Ishikawa (cell line): Measurements from ENCODE around the gene A4GALT.

Experiments
- CEBPB ChIP-seq: IDR thresholded peaks from 2 replicates; pipeline ENCODE4 v1.6.1; 2012
- EP300 ChIP-seq: IDR thresholded peaks from 2 replicates; pipeline ENCODE4 v1.6.1; 2012; ENCODE audit warnings: borderline replicate concordance
- TAF1 ChIP-seq: IDR thresholded peaks from 2 replicates; pipeline ENCODE4 v1.6.1; 2012; ENCODE audit warnings: low read depth, mild to moderate bottlenecking
- TF ChIP-seq, protein P1 (sequence below): IDR thresholded peaks from 2 replicates; pipeline ENCODE4 v1.6.1; 2012; ENCODE audit warnings: low read depth, mild to moderate bottlenecking
- TF ChIP-seq, protein P2 (sequence below): IDR thresholded peaks from 2 replicates; pipeline ENCODE4 v1.6.1; 2012

DNA sequence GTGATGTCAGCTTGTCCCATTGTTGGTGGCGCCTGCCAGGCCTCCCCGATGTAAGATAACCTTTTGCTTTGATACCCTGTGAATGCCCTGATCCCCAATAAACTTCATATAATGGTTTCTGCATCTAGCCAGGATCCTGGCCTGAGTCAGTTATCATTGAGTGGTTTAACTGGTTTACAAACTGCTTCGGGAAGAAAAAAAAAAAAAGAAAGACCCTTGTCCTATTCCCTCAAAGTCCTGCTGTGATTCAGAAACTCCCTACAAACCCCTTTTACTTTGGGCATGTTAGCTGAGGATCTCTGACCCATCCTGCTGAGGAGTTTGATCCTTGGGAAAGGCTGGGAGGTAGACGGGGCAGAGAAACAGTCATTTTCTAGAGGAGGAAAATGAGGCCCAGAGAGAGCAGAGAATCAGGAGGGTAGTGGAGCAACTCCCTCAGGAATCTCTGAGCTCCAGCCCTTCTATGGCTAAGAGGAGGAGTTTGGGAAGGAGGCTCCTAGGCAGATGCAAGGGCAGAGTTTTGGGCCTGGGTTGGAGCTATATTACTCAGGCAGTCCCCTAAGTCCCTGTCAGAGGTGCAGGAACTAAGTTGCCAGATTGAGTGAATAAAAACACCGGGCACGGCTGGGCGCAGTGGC is 66.1 kb downstream of the A4GALT start:
- TF ChIP-seq EP300 (no peak), CEBPB (no peak), TAF1 (no peak)
- TF ChIP-seq, protein P1, sequence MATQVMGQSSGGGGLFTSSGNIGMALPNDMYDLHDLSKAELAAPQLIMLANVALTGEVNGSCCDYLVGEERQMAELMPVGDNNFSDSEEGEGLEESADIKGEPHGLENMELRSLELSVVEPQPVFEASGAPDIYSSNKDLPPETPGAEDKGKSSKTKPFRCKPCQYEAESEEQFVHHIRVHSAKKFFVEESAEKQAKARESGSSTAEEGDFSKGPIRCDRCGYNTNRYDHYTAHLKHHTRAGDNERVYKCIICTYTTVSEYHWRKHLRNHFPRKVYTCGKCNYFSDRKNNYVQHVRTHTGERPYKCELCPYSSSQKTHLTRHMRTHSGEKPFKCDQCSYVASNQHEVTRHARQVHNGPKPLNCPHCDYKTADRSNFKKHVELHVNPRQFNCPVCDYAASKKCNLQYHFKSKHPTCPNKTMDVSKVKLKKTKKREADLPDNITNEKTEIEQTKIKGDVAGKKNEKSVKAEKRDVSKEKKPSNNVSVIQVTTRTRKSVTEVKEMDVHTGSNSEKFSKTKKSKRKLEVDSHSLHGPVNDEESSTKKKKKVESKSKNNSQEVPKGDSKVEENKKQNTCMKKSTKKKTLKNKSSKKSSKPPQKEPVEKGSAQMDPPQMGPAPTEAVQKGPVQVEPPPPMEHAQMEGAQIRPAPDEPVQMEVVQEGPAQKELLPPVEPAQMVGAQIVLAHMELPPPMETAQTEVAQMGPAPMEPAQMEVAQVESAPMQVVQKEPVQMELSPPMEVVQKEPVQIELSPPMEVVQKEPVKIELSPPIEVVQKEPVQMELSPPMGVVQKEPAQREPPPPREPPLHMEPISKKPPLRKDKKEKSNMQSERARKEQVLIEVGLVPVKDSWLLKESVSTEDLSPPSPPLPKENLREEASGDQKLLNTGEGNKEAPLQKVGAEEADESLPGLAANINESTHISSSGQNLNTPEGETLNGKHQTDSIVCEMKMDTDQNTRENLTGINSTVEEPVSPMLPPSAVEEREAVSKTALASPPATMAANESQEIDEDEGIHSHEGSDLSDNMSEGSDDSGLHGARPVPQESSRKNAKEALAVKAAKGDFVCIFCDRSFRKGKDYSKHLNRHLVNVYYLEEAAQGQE: no peak
- TF ChIP-seq, protein P2, sequence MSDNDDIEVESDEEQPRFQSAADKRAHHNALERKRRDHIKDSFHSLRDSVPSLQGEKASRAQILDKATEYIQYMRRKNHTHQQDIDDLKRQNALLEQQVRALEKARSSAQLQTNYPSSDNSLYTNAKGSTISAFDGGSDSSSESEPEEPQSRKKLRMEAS: no peak
